ENCODE measurements around the gene BROX.
"Not testable (repeated sequence)": the region's sequence is repeated elsewhere in the genome, so short reads cannot be mapped to it uniquely, and the experiment has no call there.

GRCh38 chr1:222669107-222669506 lies 43.3 kb upstream of the BROX start:
- TF ChIP-seq, protein P1, sequence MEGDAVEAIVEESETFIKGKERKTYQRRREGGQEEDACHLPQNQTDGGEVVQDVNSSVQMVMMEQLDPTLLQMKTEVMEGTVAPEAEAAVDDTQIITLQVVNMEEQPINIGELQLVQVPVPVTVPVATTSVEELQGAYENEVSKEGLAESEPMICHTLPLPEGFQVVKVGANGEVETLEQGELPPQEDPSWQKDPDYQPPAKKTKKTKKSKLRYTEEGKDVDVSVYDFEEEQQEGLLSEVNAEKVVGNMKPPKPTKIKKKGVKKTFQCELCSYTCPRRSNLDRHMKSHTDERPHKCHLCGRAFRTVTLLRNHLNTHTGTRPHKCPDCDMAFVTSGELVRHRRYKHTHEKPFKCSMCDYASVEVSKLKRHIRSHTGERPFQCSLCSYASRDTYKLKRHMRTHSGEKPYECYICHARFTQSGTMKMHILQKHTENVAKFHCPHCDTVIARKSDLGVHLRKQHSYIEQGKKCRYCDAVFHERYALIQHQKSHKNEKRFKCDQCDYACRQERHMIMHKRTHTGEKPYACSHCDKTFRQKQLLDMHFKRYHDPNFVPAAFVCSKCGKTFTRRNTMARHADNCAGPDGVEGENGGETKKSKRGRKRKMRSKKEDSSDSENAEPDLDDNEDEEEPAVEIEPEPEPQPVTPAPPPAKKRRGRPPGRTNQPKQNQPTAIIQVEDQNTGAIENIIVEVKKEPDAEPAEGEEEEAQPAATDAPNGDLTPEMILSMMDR (IDR thresholded peaks at IDR 0.05): not testable (repeated sequence)
- TF ChIP-seq POLR2A (IDR thresholded peaks at IDR 0.05): not testable (repeated sequence)
